ENCODE measurements around the gene PUS1.

PUS1 gene

GRCh38 chr12:131915823-131916222 is 13.3 kb upstream of the PUS1 start:
- DNase-seq (ENCODE audit: extremely low read depth in 1 of 2, low read depth in 1 of 2) = no peak

GRCh38 chr12:131916306-131917138 is 12.6 kb upstream of the PUS1 start:
- DNase-seq (ENCODE audit: extremely low read depth in 1 of 2, low read depth in 1 of 2) = no peak

- DNase-seq (ENCODE audit: extremely low read depth in 1 of 2, low read depth in 1 of 2) = no peak
Measured at GRCh38 chr12:131917139-131917710, 11.9 kb upstream of the PUS1 start.

GRCh38 chr12:131917711-131918306 is 11.3 kb upstream of the PUS1 start:
- DNase-seq (ENCODE audit: extremely low read depth in 1 of 2, low read depth in 1 of 2) = no peak

- no peak for DNase-seq (ENCODE audit: extremely low read depth in 1 of 2, low read depth in 1 of 2)
Measured at GRCh38 chr12:131918311-131919050, 10.6 kb upstream of the PUS1 start.

GRCh38 chr12:131919051-131919347 is 10.1 kb upstream of the PUS1 start:
- DNase-seq (ENCODE audit: extremely low read depth in 1 of 2, low read depth in 1 of 2) = no peak

GRCh38 chr12:131919366-131920156 is 9.5 kb upstream of the PUS1 start:
- no peak for DNase-seq (ENCODE audit: extremely low read depth in 1 of 2, low read depth in 1 of 2)

- no peak for DNase-seq (ENCODE audit: extremely low read depth in 1 of 2, low read depth in 1 of 2)
Measured at GRCh38 chr12:131920157-131920508, 8.9 kb upstream of the PUS1 start.

- no peak for DNase-seq (ENCODE audit: extremely low read depth in 1 of 2, low read depth in 1 of 2)
Measured at GRCh38 chr12:131920902-131921840, 7.9 kb upstream of the PUS1 start.

- DNase-seq (ENCODE audit: extremely low read depth in 1 of 2, low read depth in 1 of 2) = no peak
Measured at GRCh38 chr12:131921866-131922769, 7.0 kb upstream of the PUS1 start.

- no peak for DNase-seq (ENCODE audit: extremely low read depth in 1 of 2, low read depth in 1 of 2)
Measured at GRCh38 chr12:131922772-131923171, 6.3 kb upstream of the PUS1 start.

- DNase-seq (ENCODE audit: extremely low read depth in 1 of 2, low read depth in 1 of 2) = no peak
Measured at GRCh38 chr12:131923260-131923659, 5.8 kb upstream of the PUS1 start.

- no peak for DNase-seq (ENCODE audit: extremely low read depth in 1 of 2, low read depth in 1 of 2)
Measured at GRCh38 chr12:131927110-131928079, 1.7 kb upstream of the PUS1 start.

GRCh38 chr12:131928080-131928710 is 881 bp upstream of the PUS1 start:
- DNase-seq (ENCODE audit: extremely low read depth in 1 of 2, low read depth in 1 of 2) = no peak

GRCh38 chr12:131929581-131930456 is 743 bp downstream of the PUS1 start:
- no peak for DNase-seq (ENCODE audit: extremely low read depth in 1 of 2, low read depth in 1 of 2)

GRCh38 chr12:131930510-131930909 is 1.4 kb downstream of the PUS1 start:
- DNase-seq (ENCODE audit: extremely low read depth in 1 of 2, low read depth in 1 of 2) = no peak
